ENCODE measurements around the gene APRT. TPM values are rescaled to one million over a fixed set of nuclear protein-coding genes. Genes with fewer than 3 reads are reported as not detected.
A peak's percentile ranks its signal among the peaks of the same experiment; 100 is the strongest.

The APRT gene
- total and polyA plus RNA-seq, 10 of the 15 experiments (the other 5 are each of a cell fraction or from before 2014, with no cell fraction given): 30.6 to 495 (median 166) TPM

DNA sequence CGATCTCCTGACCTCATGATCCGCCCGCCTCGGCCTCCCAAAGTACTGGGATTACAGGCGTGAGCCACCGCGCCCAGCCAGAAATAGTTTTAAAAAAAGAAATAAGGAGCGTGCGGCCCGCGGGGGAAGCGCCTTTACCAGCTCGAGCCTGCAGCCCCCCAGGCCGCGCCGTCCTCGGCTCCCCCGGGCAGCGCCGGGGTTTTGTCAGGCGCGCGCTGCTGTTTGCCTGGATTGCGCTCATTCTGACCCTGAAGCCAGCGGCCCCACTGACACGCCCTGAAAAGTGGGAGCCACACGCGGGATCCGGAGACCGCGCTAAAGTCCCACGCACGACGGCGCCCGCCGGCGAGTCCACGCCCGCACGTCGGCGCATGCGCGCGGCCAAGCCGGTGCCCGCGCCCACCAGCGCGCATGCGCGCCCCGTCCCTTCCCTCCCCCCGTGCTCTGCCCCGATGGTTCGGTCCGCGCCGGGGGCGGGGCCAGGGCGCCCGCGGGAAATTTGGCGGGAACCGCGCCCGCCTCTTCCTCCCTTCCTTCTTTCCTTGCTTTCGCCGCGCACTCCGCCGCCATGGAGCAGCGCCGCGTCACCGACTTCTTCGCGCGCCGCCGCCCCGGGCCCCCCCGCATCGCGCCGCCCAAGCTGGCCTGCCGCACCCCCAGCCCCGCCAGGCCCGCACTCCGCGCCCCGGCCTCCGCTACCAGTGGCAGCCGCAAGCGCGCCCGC, 8.3 kb downstream of the APRT start, which contains the start of gene CDT1 (continued):
- TF ChIP-seq NRF1 (conservative IDR thresholded peaks at IDR 0.05; ENCODE audit: low read depth, low read length): peak; percentile 96
- 0 out of 2 replicates have a peak, but pooled peaks have one; percentile 28 for TF ChIP-seq CHD4 (IDR thresholded peaks at IDR 0.05)
- peak; percentile 94 for TF ChIP-seq JUND (IDR thresholded peaks at IDR 0.05; ENCODE audit: low read depth, low read length)
- TF ChIP-seq ZNF217 (IDR thresholded peaks at IDR 0.05): peak; percentile 73
- TF ChIP-seq HDGF (IDR thresholded peaks at IDR 0.05): peak; percentile 10; the same call in 1 of the 2 replicates
- TF ChIP-seq, protein P1, sequence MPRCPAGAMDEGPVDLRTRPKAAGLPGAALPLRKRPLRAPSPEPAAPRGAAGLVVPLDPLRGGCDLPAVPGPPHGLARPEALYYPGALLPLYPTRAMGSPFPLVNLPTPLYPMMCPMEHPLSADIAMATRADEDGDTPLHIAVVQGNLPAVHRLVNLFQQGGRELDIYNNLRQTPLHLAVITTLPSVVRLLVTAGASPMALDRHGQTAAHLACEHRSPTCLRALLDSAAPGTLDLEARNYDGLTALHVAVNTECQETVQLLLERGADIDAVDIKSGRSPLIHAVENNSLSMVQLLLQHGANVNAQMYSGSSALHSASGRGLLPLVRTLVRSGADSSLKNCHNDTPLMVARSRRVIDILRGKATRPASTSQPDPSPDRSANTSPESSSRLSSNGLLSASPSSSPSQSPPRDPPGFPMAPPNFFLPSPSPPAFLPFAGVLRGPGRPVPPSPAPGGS (IDR thresholded peaks at IDR 0.05; ENCODE audit: borderline replicate concordance, insufficient read depth, low read depth, low read length, poor library complexity, severe bottlenecking): peak; percentile 11
- peak; percentile 77 for TF ChIP-seq DPF2 (IDR thresholded peaks at IDR 0.05)
- peak; percentile 39; the same call in 1 of the 2 replicates for TF ChIP-seq TAF1 (IDR thresholded peaks at IDR 0.05; ENCODE audit: borderline replicate concordance, low read depth, low read length)
- peak; percentile 69; the same call in 1 of the 2 replicates for TF ChIP-seq ZNF207 (IDR thresholded peaks at IDR 0.05; ENCODE audit: borderline replicate concordance)
- 0 out of 2 replicates have a peak, but pooled peaks have one; percentile 6 for TF ChIP-seq ATF7 (IDR thresholded peaks at IDR 0.05; ENCODE audit: low read depth)
- TF ChIP-seq, protein P2, sequence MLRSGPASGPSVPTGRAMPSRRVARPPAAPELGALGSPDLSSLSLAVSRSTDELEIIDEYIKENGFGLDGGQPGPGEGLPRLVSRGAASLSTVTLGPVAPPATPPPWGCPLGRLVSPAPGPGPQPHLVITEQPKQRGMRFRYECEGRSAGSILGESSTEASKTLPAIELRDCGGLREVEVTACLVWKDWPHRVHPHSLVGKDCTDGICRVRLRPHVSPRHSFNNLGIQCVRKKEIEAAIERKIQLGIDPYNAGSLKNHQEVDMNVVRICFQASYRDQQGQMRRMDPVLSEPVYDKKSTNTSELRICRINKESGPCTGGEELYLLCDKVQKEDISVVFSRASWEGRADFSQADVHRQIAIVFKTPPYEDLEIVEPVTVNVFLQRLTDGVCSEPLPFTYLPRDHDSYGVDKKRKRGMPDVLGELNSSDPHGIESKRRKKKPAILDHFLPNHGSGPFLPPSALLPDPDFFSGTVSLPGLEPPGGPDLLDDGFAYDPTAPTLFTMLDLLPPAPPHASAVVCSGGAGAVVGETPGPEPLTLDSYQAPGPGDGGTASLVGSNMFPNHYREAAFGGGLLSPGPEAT (IDR thresholded peaks at IDR 0.05; ENCODE audit: low read depth): no peak
- TF ChIP-seq SP1 (IDR thresholded peaks at IDR 0.05; ENCODE audit: low read depth, low read length): peak; percentile 69
- TF ChIP-seq RAD21 (IDR thresholded peaks at IDR 0.05; ENCODE audit: insufficient read depth, low read depth, low read length): no peak
- peak; percentile 87 for TF ChIP-seq SIN3A (IDR thresholded peaks at IDR 0.05; ENCODE audit: low read depth, low read length)
- 0 out of 2 replicates have a peak, but pooled peaks have one; percentile 29 for TF ChIP-seq SPI1 (IDR thresholded peaks at IDR 0.05; ENCODE audit: borderline replicate concordance, insufficient read depth, low read depth, low read length)
- TF ChIP-seq ASH2L (IDR thresholded peaks at IDR 0.05; ENCODE audit: borderline replicate concordance, low read depth): no peak
- no peak for TF ChIP-seq RUNX3 (IDR thresholded peaks at IDR 0.05; ENCODE audit: low read length)
- TF ChIP-seq BRCA1 (IDR thresholded peaks at IDR 0.05; ENCODE audit: low read depth, low read length): no peak
- TF ChIP-seq, protein P3, sequence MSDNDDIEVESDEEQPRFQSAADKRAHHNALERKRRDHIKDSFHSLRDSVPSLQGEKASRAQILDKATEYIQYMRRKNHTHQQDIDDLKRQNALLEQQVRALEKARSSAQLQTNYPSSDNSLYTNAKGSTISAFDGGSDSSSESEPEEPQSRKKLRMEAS (IDR thresholded peaks at IDR 0.05; ENCODE audit: low read depth, low read length): peak; percentile 66
- TF ChIP-seq TBL1XR1 (IDR thresholded peaks at IDR 0.05; ENCODE audit: low read depth, low read length): no peak
- TF ChIP-seq TCF12 (IDR thresholded peaks at IDR 0.05; ENCODE audit: low read depth, low read length): no peak
- TF ChIP-seq NR2C1 (IDR thresholded peaks at IDR 0.05): peak; percentile 16; the same call in 1 of the 2 replicates
- no peak for TF ChIP-seq KDM1A (IDR thresholded peaks at IDR 0.05; ENCODE audit: borderline replicate concordance)
- TF ChIP-seq NR2C2 (IDR thresholded peaks at IDR 0.05; ENCODE audit: borderline replicate concordance, control insufficient read depth, insufficient read length, low read depth): no peak
- TF ChIP-seq, protein P4, sequence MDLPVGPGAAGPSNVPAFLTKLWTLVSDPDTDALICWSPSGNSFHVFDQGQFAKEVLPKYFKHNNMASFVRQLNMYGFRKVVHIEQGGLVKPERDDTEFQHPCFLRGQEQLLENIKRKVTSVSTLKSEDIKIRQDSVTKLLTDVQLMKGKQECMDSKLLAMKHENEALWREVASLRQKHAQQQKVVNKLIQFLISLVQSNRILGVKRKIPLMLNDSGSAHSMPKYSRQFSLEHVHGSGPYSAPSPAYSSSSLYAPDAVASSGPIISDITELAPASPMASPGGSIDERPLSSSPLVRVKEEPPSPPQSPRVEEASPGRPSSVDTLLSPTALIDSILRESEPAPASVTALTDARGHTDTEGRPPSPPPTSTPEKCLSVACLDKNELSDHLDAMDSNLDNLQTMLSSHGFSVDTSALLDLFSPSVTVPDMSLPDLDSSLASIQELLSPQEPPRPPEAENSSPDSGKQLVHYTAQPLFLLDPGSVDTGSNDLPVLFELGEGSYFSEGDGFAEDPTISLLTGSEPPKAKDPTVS (IDR thresholded peaks at IDR 0.05; ENCODE audit: low read depth, low read length): 0 out of 2 replicates have a peak, but pooled peaks have one; percentile 43
- TF ChIP-seq CHD2 (IDR thresholded peaks at IDR 0.05; ENCODE audit: borderline replicate concordance, low read depth, low read length): no peak; the same call in 1 of the 2 replicates
- TF ChIP-seq MXI1 (IDR thresholded peaks at IDR 0.05; ENCODE audit: low read depth, low read length): peak; percentile 79
- peak; percentile 74; the same call in 1 of the 2 replicates for TF ChIP-seq LARP7 (IDR thresholded peaks at IDR 0.05)

Measured in GM12878 (cell line).